ENCODE data around the gene CHST11. TPM values are rescaled to one million over a fixed set of nuclear protein-coding genes. Genes with fewer than 3 reads are reported as not detected.

The CHST11 gene
- total RNA-seq, 4 donors from 2014 or later: 2.1 to 7.3 (median 4.9) TPM

DNA sequence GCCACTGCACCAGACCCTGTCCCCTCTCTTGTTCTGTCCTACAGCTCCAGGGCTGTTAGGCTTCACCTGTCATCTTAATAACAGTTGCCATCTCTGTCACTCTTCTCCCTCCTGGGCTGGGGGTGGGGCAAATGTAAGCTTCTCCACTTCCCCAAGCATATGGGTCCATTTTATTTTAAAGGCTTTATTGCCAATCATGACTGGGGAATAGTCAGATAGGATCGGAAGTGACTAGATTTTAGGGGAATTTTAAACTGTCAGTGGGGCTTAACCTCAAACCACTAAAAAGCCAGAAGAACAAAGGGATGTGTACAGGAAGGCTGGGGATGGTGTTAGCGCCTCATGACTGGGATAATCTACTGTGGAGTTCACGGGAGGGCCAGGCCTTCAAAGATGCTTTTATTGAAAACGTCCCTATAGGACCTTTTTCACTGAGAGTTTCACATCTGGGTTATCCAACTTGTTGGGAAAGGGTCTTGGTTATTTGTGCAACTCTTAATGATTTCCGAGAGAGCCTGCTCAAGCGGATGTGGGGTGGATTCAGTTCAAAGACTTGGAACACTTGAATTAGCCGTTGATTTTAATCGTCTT, 41.6 kb downstream of the CHST11 start:
- intact Hi-C loops (cut with DNase I; ENCODE audit: low total_unique reads): no loop called here
- H3K4me3 ChIP-seq (ENCODE audit: low read depth, poor library complexity, severe bottlenecking): no peak overlapping the region
- no peak for DNase-seq (ENCODE audit: low spot score in 2 of 2)
- WGBS, 2 donors: 83 to 89% methylated on average over 8 of the region's 8 CpGs
- TF ChIP-seq, protein P1, sequence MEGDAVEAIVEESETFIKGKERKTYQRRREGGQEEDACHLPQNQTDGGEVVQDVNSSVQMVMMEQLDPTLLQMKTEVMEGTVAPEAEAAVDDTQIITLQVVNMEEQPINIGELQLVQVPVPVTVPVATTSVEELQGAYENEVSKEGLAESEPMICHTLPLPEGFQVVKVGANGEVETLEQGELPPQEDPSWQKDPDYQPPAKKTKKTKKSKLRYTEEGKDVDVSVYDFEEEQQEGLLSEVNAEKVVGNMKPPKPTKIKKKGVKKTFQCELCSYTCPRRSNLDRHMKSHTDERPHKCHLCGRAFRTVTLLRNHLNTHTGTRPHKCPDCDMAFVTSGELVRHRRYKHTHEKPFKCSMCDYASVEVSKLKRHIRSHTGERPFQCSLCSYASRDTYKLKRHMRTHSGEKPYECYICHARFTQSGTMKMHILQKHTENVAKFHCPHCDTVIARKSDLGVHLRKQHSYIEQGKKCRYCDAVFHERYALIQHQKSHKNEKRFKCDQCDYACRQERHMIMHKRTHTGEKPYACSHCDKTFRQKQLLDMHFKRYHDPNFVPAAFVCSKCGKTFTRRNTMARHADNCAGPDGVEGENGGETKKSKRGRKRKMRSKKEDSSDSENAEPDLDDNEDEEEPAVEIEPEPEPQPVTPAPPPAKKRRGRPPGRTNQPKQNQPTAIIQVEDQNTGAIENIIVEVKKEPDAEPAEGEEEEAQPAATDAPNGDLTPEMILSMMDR (IDR thresholded peaks at IDR 0.05): no peak
- no peak for TF ChIP-seq POLR2A (IDR thresholded peaks at IDR 0.05)

DNA sequence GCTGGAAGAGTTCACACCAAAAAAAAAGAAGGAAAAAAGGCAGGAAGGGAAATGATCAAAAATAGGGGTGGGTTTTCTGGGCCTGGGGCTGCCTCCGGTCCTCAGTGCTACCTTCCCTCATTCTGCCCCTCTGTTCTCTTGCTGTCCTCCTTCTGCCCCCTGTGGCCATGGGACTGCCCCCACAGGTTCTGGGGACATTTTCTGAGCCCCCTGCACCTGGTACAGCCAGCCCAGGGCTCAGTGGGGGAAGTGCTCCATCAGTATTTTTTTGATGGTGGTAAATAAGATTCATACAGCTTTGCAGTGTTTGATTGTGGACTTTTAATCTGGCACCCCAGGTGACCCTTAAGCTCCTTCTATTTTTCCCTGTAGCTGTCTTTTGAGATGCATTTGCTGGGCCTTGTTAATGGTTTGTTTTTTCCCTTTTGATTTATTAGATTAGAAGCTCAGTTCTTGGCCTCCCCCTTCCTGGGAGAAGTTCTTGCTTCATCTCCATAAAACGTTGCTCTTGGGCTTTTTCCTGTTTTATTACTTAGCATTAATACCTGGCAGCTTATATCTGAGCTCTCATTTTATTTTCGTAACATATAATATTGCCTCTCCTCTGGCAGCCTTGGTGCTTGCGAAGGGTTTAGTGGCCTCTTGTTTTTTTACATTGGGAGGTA, 43.1 kb downstream of the CHST11 start:
- 56 to 61% methylated on average over 4 of the region's 4 CpGs for WGBS, 2 donors
- no peak for DNase-seq (ENCODE audit: low spot score in 2 of 2)
- TF ChIP-seq, protein P1 (IDR thresholded peaks at IDR 0.05): no peak
- no peak for TF ChIP-seq POLR2A (IDR thresholded peaks at IDR 0.05)
- no peak overlapping the region for H3K4me3 ChIP-seq (ENCODE audit: low read depth, poor library complexity, severe bottlenecking)
- intact Hi-C loops (cut with DNase I; ENCODE audit: low total_unique reads): no loop called here

DNA sequence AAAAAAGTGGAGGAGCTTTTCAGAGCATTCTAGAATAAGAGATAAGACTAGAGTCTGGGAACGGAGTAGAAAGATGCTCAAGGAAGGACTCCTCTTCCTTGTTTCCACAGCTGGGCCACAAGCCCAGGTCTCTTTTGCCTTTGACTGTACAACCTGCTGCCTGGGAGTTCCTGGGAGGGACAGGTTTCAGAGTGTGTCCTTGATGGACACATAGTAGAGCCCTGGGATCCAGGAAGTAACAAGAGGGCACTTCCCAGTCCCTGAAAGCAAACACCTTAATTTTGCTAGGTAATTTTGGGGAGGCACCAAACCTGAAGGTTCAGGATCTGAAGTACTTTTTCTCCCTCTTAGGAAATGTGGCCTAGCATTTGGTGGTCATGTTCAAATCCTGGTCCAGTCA, 44.4 kb downstream of the CHST11 start:
- intact Hi-C loops (cut with DNase I; ENCODE audit: low total_unique reads): no loop called here
- DNase-seq (ENCODE audit: low spot score in 2 of 2): no peak
- H3K4me3 ChIP-seq (ENCODE audit: low read depth, poor library complexity, severe bottlenecking): no peak overlapping the region
- WGBS, 2 donors: 95% methylated on average over 1 of the region's 1 CpG
- TF ChIP-seq POLR2A (IDR thresholded peaks at IDR 0.05): no peak
- TF ChIP-seq, protein P1 (IDR thresholded peaks at IDR 0.05): no peak

DNA sequence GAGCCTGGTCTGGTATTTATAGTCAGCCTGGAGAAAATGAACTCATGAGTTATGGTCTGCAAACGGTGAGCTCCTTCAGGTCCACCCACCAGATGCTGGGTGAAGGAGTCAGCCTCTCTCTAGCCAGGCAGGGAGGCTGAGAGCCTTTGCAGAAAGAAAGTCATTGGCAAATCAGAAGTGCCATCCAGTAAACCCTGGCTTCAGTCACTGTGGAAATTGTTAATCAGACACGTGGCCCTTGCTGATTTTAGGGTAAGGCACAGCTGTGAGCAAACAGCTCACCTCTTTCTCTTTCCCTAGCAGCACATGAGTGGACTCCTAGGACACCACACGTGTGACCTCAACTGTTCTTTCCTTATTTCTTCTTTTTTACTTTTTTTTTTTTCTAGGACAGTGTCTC, 44.9 kb downstream of the CHST11 start:
- intact Hi-C loops (cut with DNase I; ENCODE audit: low total_unique reads): no loop called here

DNA sequence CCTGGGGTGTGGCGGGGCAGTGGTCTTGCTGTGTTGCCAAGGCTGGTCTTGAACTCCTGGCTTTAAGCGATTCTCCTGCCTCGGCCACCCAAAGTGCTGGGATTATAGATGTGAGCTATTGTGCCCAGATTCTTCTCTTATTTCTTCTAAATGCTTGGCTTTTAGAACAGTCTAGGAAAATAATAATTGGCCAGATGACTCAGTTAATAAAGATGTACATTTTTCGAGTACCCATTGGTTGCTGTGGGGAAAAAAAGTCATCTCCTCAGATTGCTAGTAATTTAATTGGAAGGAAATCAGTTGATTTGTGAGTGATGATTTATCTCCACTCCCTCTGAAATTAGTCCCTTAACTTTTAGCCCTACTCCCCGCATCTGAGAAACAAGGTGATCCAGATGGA, 45.5 kb downstream of the CHST11 start:
- TF ChIP-seq, protein P1 (IDR thresholded peaks at IDR 0.05): no peak
- TF ChIP-seq POLR2A (IDR thresholded peaks at IDR 0.05): no peak
- 93 to 95% methylated on average over 5 of the region's 5 CpGs for WGBS, 2 donors
- no peak overlapping the region for H3K4me3 ChIP-seq (ENCODE audit: low read depth, poor library complexity, severe bottlenecking)
- intact Hi-C loops (cut with DNase I; ENCODE audit: low total_unique reads): no loop called here
- DNase-seq (ENCODE audit: low spot score in 2 of 2): no peak

More for the DNA sequence above, 44.9 kb downstream of the CHST11 start:
- DNase-seq (ENCODE audit: low spot score in 2 of 2): no peak
- WGBS, 2 donors: 91 to 94% methylated on average over 3 of the region's 3 CpGs
- no peak overlapping the region for H3K4me3 ChIP-seq (ENCODE audit: low read depth, poor library complexity, severe bottlenecking)
- TF ChIP-seq POLR2A (IDR thresholded peaks at IDR 0.05): no peak
- TF ChIP-seq, protein P1 (IDR thresholded peaks at IDR 0.05): no peak
